Heart left ventricle (tissue), 16 donors: ENCODE data around the gene RANBP17. TPM values are rescaled to one million over a fixed set of nuclear protein-coding genes. Genes with fewer than 3 reads are reported as not detected.

Source experiments
- ATAC-seq, 4 donors: fragments of 200-7000 bp; cut with Tn5 transposase; one replicate each; pipeline ENCODE4 v1.9.1; 2020 to 2022; ENCODE audit warnings: moderate library complexity in 4 of 4, mild to moderate bottlenecking in 3 of 4, moderate number of reproducible peaks in 1 of 4
- DNase-seq, 5 donors: peaks; one replicate each; pipeline ENCODE4 v3.0.0-alpha.2; 2020
- H3K27ac ChIP-seq, 12 donors: fragments of 200-600 bp; sonication (generic) in 4 of 12; one replicate each; pipeline versions ENCODE4 v1.5.0 to v1.8.0; 2016 to 2022; ENCODE audit warnings: mild to moderate bottlenecking in 2 of 12
- H3K27me3 ChIP-seq, 9 donors: fragments of 200-600 bp; sonication (generic) in 2 of 9; one replicate each; pipeline versions ENCODE4 v1.5.1 to v1.8.0; 2016 to 2022; ENCODE audit warnings: mild to moderate bottlenecking in 3 of 9
- H3K36me3 ChIP-seq, 9 donors: fragments of 200-600 bp; sonication (generic) in 2 of 9; one replicate each; pipeline versions ENCODE4 v1.5.0 to v1.8.0; 2018 to 2022; ENCODE audit warnings: mild to moderate bottlenecking in 2 of 9
- H3K4me1 ChIP-seq, 12 donors: fragments of 200-600 bp; sonication (generic) in 4 of 12; one replicate each; pipeline versions ENCODE4 v1.5.0 to v1.8.0; 2016 to 2022; ENCODE audit warnings: mild to moderate bottlenecking in 3 of 12
- H3K4me3 ChIP-seq, 12 donors: fragments of 200-600 bp; sonication (generic) in 4 of 12; one replicate each; pipeline versions ENCODE4 v1.5.0 to v1.8.0; 2017 to 2022; ENCODE audit warnings: mild to moderate bottlenecking in 9 of 12, moderate library complexity in 4 of 12
- H3K9me3 ChIP-seq, 12 donors: fragments of 200-600 bp; sonication (generic) in 4 of 12; one replicate each; pipeline versions ENCODE4 v1.5.0 to v1.8.0; 2016 to 2022; ENCODE audit warnings: mild to moderate bottlenecking in 1 of 12
- POLR2A ChIP-seq, 2 donors: fragments of 450-650 bp; IDR thresholded peaks; one replicate each; pipeline ENCODE4 v1.6.1; 2017; ENCODE audit warnings: antibody characterized with exemption in 2 of 2, mild to moderate bottlenecking in 2 of 2, moderate library complexity in 2 of 2
- WGBS, 4 donors: extraction: QIAGEN DNeasy Blood & Tissue Kit in 2 of 4; methylation state at CpG; one replicate each; pipeline versions ENCODE4 v1.1.5 to v1.1.7; 2013 to 2018; 5-methylcytosine and 5-hydroxymethylcytosine counted together
- intact Hi-C, 10 donors: fragments of 100-400 bp; cut with DNase I; formaldehyde crosslinking; loops; one replicate each; pipeline versions ENCODE4 v1.11.1 to v1.14.2; 2022
- polyA plus RNA-seq, 2 donors: library from polyadenylated mRNA; stranded (reverse); fragments of 200-250 nt; gene quantifications; one replicate each; pipeline ENCODE4 v1.2.3, GENCODE V29; 2013
- total RNA-seq, 9 donors: library from RNA; depleted of rRNA in 2 of 9; stranded (reverse); fragments of >200 nt in 2 of 9; fragmentation: NEBNext Ultra II Directional in 3 of 9; extraction: Animal tissue kit (Norgen Biotek cat#: 25700) in 3 of 9; gene quantifications; one replicate each; pipeline versions ENCODE4 v1.1.0 to v1.2.4, GENCODE V29; 2016 to 2023
- TF ChIP-seq, protein P1 (sequence below), 12 donors: fragments of 200-600 bp; sonication (generic) in 4 of 12; IDR thresholded peaks; one replicate each; pipeline versions ENCODE4 v1.5.0 to v1.8.0; 2018 to 2022; ENCODE audit warnings: antibody characterized with exemption in 12 of 12, mild to moderate bottlenecking in 5 of 12
- donor health status: ischemic (EF 13 %, LVEDD 7.1; RV severe dilation, severe dysfunction).
- donor health status: healthy with polysubstance abuse.
- donor health status: DM: no; HTN: yes; CAD: no.
- donor health status: DM: no; HTN: no; CAD: no.
- donor health status: ischemic (EF 25% LVEDD 6.9; RV normal size, moderate dysfunction).
- donor health status: ischemic (EF 25% LVEDD 5.7; RV mildly dilated, moderate dysfunction).
- donor health status: healthy.
- donor health status: DM: yes; HTN: yes; CAD: no.
- donor health status: ischemic (EF 35%, LVEDD 5.7; RV mildly dilated, moderate dysfunction).
- donor health status: nonischemic (EF 11% LVEDD 7.7; RV severe dilation, severe dysfunction).
- donor health status: DM: yes; HTN: yes; CAD: no.
- donor health status: PGD.
- donor health status: ischemic (EF 29% LVEDD 5.4; RV normal size, mild dysfunction).
- donor health status: nonischemic (EF 23%, LVEDD 6.1; RV moderate dilation, normal function).

RANBP17 gene
- total and polyA plus RNA-seq, 11 donors, result 0.65 to 11.5 (median 3.7) TPM

DNA sequence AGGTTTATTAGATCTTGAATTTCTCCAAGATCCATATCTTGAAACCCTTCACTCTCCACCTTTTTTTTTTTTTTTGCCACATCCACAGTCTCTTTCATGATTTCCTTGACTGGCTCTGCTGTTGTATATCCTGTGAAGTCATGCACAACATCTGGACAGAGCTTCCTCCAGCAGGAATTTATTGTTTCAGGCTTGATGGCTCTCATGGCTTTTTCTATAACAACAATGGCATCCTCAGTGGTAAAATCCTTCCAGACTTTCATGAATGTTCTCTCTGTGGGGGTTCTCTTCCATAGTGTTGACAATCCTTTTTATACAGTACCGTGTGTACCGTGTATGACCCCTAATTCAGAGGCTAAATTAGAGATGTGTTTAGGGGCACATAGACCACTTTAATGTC is 24.0 kb downstream of the RANBP17 start:
- no peak overlapping the region for H3K4me3 ChIP-seq
- DNase-seq, result no peak
- H3K36me3 ChIP-seq, result no peaks in the 10 kb centered on the region
- no peak for ATAC-seq
- TF ChIP-seq, protein P1, sequence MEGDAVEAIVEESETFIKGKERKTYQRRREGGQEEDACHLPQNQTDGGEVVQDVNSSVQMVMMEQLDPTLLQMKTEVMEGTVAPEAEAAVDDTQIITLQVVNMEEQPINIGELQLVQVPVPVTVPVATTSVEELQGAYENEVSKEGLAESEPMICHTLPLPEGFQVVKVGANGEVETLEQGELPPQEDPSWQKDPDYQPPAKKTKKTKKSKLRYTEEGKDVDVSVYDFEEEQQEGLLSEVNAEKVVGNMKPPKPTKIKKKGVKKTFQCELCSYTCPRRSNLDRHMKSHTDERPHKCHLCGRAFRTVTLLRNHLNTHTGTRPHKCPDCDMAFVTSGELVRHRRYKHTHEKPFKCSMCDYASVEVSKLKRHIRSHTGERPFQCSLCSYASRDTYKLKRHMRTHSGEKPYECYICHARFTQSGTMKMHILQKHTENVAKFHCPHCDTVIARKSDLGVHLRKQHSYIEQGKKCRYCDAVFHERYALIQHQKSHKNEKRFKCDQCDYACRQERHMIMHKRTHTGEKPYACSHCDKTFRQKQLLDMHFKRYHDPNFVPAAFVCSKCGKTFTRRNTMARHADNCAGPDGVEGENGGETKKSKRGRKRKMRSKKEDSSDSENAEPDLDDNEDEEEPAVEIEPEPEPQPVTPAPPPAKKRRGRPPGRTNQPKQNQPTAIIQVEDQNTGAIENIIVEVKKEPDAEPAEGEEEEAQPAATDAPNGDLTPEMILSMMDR (IDR thresholded peaks at IDR 0.05), result no peak
- no peak for TF ChIP-seq POLR2A (IDR thresholded peaks at IDR 0.05)
- H3K4me1 ChIP-seq, result no peaks in the 10 kb centered on the region
- 63 to 94% (median 78%) methylated on average over 2 of the region's 2 CpGs for WGBS, 4 donors
- no peaks in the 10 kb centered on the region for H3K27me3 ChIP-seq
- no peaks in the 10 kb centered on the region for H3K9me3 ChIP-seq
- H3K27ac ChIP-seq, result no peak overlapping the region
- intact Hi-C loops, result no loop called here

DNA sequence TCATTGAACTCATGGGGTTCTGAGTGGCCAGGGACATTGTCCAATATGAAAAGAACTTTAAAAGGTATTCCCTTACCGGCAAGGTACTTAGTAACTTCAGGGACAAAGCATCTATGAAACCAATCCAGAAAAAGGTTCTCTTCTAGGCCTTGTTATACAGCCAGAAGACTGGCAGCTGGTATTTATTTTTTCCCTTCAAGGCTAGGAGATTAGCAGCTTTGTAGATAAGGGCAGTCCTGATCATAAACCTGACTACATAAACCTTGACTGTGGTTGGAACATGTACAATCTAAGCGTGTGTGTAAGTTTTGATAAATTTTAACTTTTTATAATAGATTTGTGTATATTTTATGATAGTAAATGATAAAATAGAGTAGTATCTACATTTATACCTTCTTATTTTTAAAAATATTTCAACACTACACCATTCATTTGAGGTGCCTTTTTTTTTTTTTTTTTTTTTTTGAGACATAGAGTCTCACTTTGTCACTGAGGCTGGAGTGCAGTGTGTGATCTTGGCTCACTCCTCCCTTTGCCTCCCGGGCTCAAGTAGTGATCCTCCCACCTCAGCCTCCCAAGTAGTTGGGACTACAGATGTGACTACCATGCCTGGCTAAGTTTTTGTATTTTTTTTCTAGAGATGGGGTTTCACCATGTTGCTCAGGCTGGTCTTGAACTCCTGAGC is 24.5 kb downstream of the RANBP17 start:
- DNase-seq (no peak), ATAC-seq (no peak)
- Histone ChIP-seq H3K4me3 (no peak overlapping the region), H3K27ac (no peak overlapping the region), H3K36me3 (no peaks in the 10 kb centered on the region), H3K4me1 (no peaks in the 10 kb centered on the region), H3K9me3 (no peaks in the 10 kb centered on the region), H3K27me3 (no peaks in the 10 kb centered on the region)
- TF ChIP-seq, protein P1 (IDR thresholded peaks at IDR 0.05), result no peak
- no peak for TF ChIP-seq POLR2A (IDR thresholded peaks at IDR 0.05)
- 86 to 91% (median 89%) methylated on average over 3 of the region's 3 CpGs for WGBS, 4 donors
- intact Hi-C loops, result no loop called here

DNA sequence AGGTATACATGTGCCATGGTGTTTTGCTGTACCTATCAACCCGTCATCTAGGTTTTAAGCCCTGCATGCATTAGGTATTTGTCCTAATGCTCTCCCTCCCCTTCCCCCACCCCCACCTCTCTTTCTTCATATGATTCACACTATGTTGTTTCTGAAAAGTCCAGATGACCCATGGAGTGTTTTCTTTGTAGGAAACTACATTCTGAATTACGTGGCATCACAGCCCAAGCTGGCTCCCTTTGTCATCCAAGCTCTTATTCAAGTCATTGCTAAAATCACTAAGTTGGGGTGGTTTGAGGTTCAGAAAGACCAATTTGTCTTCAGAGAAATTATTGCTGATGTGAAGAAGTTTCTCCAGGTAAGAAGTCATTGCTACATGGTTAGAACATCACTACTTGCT is 30.4 kb downstream of the RANBP17 start:
- DNase-seq (no peak), ATAC-seq (no peak)
- Histone ChIP-seq H3K27me3 (no peaks in the 10 kb centered on the region), H3K9me3 (no peaks in the 10 kb centered on the region), H3K4me1 (no peaks in the 10 kb centered on the region), H3K4me3 (no peak overlapping the region), H3K27ac (no peak overlapping the region), H3K36me3 (no peaks in the 10 kb centered on the region)
- no peak for TF ChIP-seq POLR2A (IDR thresholded peaks at IDR 0.05)
- TF ChIP-seq, protein P1 (IDR thresholded peaks at IDR 0.05), result no peak
- intact Hi-C loops, result loop anchor here in 1 of 10 donors (10.0 kb wide), 1 partner anchor 147 kb away; no protein-coding TSS in a partner anchor
- WGBS, 4 donors, result 94 to 100% (median 95%) methylated on average over 2 of the region's 2 CpGs

DNA sequence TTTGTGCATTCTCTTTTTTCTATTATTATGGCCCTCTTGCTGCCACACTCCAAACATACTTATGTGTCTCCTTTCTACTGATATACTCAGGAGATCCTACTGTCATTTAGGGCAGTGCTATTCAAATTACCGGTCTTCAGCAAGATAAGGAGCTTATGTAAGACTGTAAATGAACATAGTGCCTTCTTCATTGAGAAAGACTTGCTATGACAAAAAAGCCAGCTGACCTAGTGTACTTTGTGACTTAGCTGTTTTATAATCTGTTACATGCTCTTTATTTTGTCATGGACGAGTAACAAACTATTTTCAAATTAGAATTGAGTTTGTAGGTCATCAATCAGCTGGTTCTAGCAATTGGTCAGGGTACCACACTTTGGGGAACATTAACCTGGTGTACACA is 32.8 kb downstream of the RANBP17 start:
- no peak for ATAC-seq

More for the DNA sequence above, 32.8 kb downstream of the RANBP17 start:
- TF ChIP-seq, protein P1 (IDR thresholded peaks at IDR 0.05), result no peak
- TF ChIP-seq POLR2A (IDR thresholded peaks at IDR 0.05), result no peak
- Histone ChIP-seq H3K4me3 (no peak overlapping the region), H3K9me3 (peaks cover 0 to 6% (median 0%) of the 10 kb centered on the region in 12 donors), H3K36me3 (no peaks in the 10 kb centered on the region), H3K27me3 (no peaks in the 10 kb centered on the region), H3K27ac (no peak overlapping the region), H3K4me1 (no peaks in the 10 kb centered on the region)
- WGBS, 4 donors, result 28 to 66% (median 51%) methylated on average over 2 of the region's 2 CpGs
- no peak for DNase-seq
- intact Hi-C loops, result loop anchor here in 1 of 10 donors (10.0 kb wide), 1 partner anchor 150 kb away; no protein-coding TSS in a partner anchor
